Lower leg skin (tissue), 3 donors: ENCODE measurements around the gene KRTAP3-3.

Experiments used
- POLR2A ChIP-seq, 2 donors: fragments of 450-650 bp; IDR thresholded peaks; one replicate each; pipeline ENCODE4 v1.6.1; 2016 to 2017; ENCODE audit warnings: antibody characterized with exemption in 2 of 2, mild to moderate bottlenecking in 1 of 2, moderate library complexity in 1 of 2
- TF ChIP-seq, protein P1 (sequence below), 3 donors: fragments of 450-650 bp; IDR thresholded peaks; one replicate each; pipeline ENCODE4 v1.5.1; 2016; ENCODE audit warnings: antibody characterized with exemption in 3 of 3, mild to moderate bottlenecking in 3 of 3, moderate library complexity in 2 of 3

DNA sequence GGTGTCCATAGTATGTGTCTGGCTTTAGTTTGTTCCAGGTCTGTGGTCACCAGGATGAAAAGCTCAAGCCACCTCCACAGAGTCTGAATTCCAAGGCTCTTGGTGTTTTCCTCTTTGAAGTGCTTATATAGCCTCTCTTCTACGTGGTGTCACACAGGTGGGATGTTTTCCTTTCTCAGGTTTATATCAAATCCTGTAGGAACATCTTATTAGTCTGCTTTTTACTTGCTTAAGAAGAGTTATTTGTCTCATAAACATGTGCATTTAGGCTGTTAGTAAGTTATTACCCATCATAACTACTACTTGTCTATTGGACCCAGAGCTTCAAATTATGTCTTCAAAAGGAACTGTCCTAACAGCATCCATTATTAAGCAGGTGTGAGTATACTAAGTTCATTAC lies 27.1 kb downstream of the KRTAP3-3 start, which contains the start of gene KRT39:
- TF ChIP-seq, protein P1, sequence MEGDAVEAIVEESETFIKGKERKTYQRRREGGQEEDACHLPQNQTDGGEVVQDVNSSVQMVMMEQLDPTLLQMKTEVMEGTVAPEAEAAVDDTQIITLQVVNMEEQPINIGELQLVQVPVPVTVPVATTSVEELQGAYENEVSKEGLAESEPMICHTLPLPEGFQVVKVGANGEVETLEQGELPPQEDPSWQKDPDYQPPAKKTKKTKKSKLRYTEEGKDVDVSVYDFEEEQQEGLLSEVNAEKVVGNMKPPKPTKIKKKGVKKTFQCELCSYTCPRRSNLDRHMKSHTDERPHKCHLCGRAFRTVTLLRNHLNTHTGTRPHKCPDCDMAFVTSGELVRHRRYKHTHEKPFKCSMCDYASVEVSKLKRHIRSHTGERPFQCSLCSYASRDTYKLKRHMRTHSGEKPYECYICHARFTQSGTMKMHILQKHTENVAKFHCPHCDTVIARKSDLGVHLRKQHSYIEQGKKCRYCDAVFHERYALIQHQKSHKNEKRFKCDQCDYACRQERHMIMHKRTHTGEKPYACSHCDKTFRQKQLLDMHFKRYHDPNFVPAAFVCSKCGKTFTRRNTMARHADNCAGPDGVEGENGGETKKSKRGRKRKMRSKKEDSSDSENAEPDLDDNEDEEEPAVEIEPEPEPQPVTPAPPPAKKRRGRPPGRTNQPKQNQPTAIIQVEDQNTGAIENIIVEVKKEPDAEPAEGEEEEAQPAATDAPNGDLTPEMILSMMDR (IDR thresholded peaks at IDR 0.05): no peak
- no peak for TF ChIP-seq POLR2A (IDR thresholded peaks at IDR 0.05)
